ENCODE data around the gene SF3B1.
"Not testable (repeated sequence)": the region's sequence is repeated elsewhere in the genome, so short reads cannot be mapped to it uniquely, and the experiment has no call there.

The SF3B1 gene

GRCh38 chr2:197387179-197387578 is 47.6 kb downstream of the SF3B1 start:
- H3K27ac ChIP-seq: no peak overlapping the region

GRCh38 chr2:197386242-197386641 is 48.6 kb downstream of the SF3B1 start:
- H3K27ac ChIP-seq: no peak overlapping the region
- no peak for TF ChIP-seq CTCF (conservative IDR thresholded peaks at IDR 0.05)

More at GRCh38 chr2:197387179-197387578, 47.6 kb downstream of the SF3B1 start:
- no peak for TF ChIP-seq CTCF (conservative IDR thresholded peaks at IDR 0.05)

GRCh38 chr2:197383825-197384224 is 51.0 kb downstream of the SF3B1 start:
- no peak overlapping the region for H3K27ac ChIP-seq
- TF ChIP-seq CTCF (conservative IDR thresholded peaks at IDR 0.05): no peak

- H3K27ac ChIP-seq: no peak overlapping the region
- no peak for TF ChIP-seq CTCF (conservative IDR thresholded peaks at IDR 0.05)
Observed at GRCh38 chr2:197381641-197382040, 53.2 kb downstream of the SF3B1 start.

- not testable (repeated sequence) for H3K27ac ChIP-seq
Observed at GRCh38 chr2:197379918-197380309, 54.9 kb downstream of the SF3B1 start.

- not testable (repeated sequence) for H3K27ac ChIP-seq
Observed at GRCh38 chr2:197379308-197379917, 55.4 kb downstream of the SF3B1 start.

- TF ChIP-seq CTCF (conservative IDR thresholded peaks at IDR 0.05): peak; percentile 77
- no peak overlapping the region for H3K27ac ChIP-seq
Observed at GRCh38 chr2:197378494-197379307, 56.1 kb downstream of the SF3B1 start.

GRCh38 chr2:197378086-197378485 is 56.7 kb downstream of the SF3B1 start:
- no peak overlapping the region for H3K27ac ChIP-seq
- no peak for TF ChIP-seq CTCF (conservative IDR thresholded peaks at IDR 0.05)
